GM18526 (cell line): ENCODE results near the gene DGLUCY.

Experiments
- POLR2A ChIP-seq: IDR thresholded peaks from 3 replicates; pipeline ENCODE4 v1.6.1; 2011; ENCODE audit not compliant: insufficient read length; ENCODE audit errors: extremely low read depth

DGLUCY gene

GRCh38 chr14:91113829-91114078, at the start of gene DGLUCY:
TSS of gene DGLUCY (plus strand) at chr14:91114073. CDS start at chr14:91160295, 46,222 bp downstream.
- TF ChIP-seq POLR2A = no peak

- TF ChIP-seq POLR2A = no peak
Measured at GRCh38 chr14:91065266-91065665, 48.6 kb upstream of the DGLUCY start.

- TF ChIP-seq POLR2A = no peak
Measured at GRCh38 chr14:91067186-91067585, 46.7 kb upstream of the DGLUCY start.

GRCh38 chr14:91068642-91069041, 45.2 kb upstream of the DGLUCY start:
- no peak for TF ChIP-seq POLR2A

GRCh38 chr14:91070572-91070971, 43.3 kb upstream of the DGLUCY start:
- TF ChIP-seq POLR2A = no peak

GRCh38 chr14:91075553-91075952, 38.3 kb upstream of the DGLUCY start:
- no peak for TF ChIP-seq POLR2A

- no peak for TF ChIP-seq POLR2A
Measured at GRCh38 chr14:91078095-91078737, 35.7 kb upstream of the DGLUCY start.

- TF ChIP-seq POLR2A = no peak
Measured at GRCh38 chr14:91080071-91080470, 33.8 kb upstream of the DGLUCY start.

GRCh38 chr14:91082282-91082681, 31.6 kb upstream of the DGLUCY start:
- TF ChIP-seq POLR2A = no peak

- no peak for TF ChIP-seq POLR2A
Measured at GRCh38 chr14:91084516-91084915, 29.4 kb upstream of the DGLUCY start.

GRCh38 chr14:91088585-91089235, 25.2 kb upstream of the DGLUCY start:
- no peak for TF ChIP-seq POLR2A

- no peak for TF ChIP-seq POLR2A
Measured at GRCh38 chr14:91089958-91090535, 23.8 kb upstream of the DGLUCY start.

GRCh38 chr14:91090743-91091142, 23.1 kb upstream of the DGLUCY start:
- no peak for TF ChIP-seq POLR2A

GRCh38 chr14:91092073-91092472, 21.8 kb upstream of the DGLUCY start:
- no peak for TF ChIP-seq POLR2A

- TF ChIP-seq POLR2A = no peak
Measured at GRCh38 chr14:91094772-91095171, 19.1 kb upstream of the DGLUCY start.

- TF ChIP-seq POLR2A = no peak
Measured at GRCh38 chr14:91095178-91095577, 18.7 kb upstream of the DGLUCY start.

GRCh38 chr14:91098591-91098990, 15.3 kb upstream of the DGLUCY start:
- no peak for TF ChIP-seq POLR2A

- TF ChIP-seq POLR2A = no peak
Measured at GRCh38 chr14:91100102-91100501, 13.8 kb upstream of the DGLUCY start.

- TF ChIP-seq POLR2A = no peak
Measured at GRCh38 chr14:91103116-91103515, 10.8 kb upstream of the DGLUCY start.
